NCI-H345 (cell line): ENCODE results near the gene GLE1.
A peak's percentile ranks its signal among the peaks of the same experiment; 100 is the strongest.

ENCODE experiments used
- DNase-seq: peaks from one replicate; lab custom pipeline; 2025; lab: John Stamatoyannopoulos, UW

The GLE1 gene, protein sequence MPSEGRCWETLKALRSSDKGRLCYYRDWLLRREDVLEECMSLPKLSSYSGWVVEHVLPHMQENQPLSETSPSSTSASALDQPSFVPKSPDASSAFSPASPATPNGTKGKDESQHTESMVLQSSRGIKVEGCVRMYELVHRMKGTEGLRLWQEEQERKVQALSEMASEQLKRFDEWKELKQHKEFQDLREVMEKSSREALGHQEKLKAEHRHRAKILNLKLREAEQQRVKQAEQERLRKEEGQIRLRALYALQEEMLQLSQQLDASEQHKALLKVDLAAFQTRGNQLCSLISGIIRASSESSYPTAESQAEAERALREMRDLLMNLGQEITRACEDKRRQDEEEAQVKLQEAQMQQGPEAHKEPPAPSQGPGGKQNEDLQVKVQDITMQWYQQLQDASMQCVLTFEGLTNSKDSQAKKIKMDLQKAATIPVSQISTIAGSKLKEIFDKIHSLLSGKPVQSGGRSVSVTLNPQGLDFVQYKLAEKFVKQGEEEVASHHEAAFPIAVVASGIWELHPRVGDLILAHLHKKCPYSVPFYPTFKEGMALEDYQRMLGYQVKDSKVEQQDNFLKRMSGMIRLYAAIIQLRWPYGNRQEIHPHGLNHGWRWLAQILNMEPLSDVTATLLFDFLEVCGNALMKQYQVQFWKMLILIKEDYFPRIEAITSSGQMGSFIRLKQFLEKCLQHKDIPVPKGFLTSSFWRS

DNA sequence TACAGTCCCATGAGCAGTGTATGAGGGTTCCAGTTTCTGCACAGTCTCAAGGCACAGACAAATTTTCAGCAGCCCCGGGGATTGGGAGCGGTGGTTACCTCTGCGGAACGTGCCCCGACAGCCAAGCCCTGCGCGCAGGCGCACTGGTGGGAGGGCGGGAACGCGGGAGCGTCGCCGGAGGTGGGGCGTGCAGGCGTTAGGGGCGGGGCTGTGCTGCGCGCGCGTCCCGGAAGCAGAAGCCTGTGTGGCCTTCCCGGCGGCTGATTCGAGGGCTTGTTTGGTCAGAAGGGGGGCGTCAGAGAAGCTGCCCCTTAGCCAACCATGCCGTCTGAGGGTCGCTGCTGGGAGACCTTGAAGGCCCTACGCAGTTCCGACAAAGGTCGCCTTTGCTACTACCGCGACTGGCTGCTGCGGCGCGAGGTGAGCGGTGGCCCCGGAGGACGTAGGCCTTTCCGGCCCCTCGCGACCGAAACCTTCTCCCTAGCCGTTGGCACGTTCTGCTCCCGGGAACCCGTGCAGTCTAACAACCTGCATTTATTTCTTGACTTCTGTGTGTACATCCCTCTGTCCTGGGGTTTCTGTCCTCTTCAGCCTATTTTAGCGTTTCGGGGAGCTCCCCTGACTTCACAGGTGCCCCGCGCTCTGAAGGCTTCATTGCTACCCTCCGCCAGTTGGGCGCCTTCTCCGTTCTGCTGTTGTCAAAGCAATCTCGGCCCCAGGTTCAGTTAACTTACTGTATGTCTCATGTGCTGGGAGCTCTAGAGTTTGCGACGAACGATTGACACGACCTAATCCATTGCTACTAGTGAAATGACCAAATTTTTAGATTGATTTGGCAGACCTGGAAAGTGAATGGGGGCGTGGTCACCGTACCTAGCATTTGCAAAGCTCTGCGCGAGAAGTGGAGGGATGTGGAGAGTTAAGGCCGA lies at the start of gene GLE1:
TSS of gene GLE1 (plus strand) at position 235 of the 929 bp plus-strand sequence. CDS start at position 322, 87 bp downstream.
- peak; percentile 94 for DNase-seq

DNA sequence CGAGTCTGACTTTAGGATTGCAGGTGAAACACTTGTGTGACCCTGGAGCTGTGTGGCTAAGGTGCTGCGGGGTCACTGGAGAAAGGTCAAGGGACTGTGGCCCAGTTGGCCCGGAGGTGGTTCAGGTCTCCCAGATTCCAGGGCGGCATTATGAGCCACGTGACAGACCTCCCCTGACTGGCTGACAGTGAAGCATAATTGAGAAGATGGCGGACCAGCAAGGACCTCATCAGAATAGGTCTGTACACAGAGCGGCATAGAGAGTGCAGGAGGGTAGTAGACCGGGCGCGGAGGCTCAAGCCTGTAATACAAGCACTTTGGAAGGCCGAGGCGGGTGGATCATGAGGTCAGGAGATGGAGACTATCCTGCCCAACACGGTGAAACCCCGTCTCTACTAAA lies 49.5 kb upstream of the GLE1 start:
- DNase-seq, result peak; percentile 53

DNA sequence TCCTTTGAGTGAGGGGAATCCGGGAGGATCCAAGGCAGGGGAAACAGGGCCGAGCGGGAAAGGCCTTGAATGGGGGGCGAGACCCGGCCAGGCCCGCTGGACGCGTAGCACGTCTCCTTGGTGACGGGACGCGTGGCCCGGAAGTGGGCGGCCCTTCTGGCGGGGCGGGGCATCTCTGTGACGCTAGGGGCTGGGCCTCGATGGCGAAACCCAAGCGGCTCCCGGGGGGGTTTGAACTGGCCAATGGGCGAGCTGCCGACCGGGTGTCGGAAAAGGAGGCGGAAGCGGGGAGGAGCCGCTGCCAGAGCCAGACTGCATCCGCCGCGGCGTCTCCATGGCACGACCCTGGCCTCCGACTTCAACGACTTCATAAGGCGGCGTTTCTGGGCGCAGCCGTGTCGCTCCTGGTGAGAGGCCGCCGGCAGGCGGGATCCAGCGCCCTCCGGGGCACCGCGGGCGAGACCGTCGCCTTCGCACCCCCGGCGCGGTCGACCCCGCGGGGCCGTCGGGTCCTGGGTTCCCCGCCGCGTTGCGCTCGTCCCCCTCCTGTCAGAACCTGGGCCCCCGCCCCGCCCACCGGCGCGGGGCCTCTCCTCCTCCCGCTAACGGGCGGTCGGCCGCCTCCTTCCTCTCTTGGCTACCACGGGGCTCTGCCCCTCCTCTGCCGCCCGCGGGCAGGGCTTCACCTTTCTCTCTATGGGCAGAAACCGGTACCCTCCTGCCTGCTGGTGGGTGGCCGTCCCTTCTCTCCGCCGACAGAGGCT lies 48.5 kb upstream of the GLE1 start, which contains the start of gene ODF2:
TSS of gene ODF2 (plus strand) at position 158 of the 764 bp plus-strand sequence. CDS start at position 244, 86 bp downstream.
- DNase-seq, result peak; percentile 99

DNA sequence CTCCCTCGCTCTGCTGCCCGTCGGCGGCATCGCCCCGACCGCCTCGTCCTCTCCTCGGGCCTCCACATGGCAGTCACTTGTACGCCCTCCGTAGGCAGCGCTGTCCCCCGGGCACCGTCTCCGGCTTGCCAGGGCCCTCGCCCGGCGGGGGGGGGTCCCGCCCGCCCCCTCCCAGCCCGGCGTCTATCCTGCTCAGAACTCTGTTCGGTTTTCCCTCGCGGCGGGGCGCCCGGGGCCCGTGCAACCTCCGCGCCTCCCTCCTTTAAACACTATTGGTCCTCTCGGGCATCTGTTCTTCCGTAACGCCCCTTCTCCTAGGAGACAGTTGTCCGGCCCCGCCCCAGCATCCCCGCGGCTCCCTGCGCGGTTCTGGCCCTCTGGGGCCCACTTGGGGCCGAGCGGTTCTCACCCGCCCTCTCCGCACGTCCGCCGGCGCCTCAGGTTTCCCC lies 47.9 kb upstream of the GLE1 start:
- peak; percentile 75 for DNase-seq

DNA sequence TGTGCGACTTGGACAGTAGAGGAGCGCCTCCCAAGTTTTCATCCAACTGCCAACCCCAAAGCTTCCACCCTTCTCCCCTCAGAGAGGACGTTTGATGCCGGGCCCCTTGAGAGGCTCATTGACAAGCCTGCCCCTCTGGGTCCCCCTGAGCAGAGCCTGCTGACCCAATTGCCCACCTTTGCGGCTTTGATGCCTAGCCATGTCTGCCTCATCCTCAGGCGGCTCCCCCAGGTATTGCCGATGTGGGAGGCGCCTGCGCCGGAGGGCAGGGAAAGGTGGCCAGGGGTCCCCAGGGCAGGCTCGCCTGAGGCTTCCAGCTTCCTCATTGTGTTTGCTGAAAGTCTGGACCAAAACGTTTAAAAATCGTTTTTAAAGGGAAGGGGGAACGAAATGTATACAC lies 47.3 kb upstream of the GLE1 start:
- DNase-seq, result no peak

DNA sequence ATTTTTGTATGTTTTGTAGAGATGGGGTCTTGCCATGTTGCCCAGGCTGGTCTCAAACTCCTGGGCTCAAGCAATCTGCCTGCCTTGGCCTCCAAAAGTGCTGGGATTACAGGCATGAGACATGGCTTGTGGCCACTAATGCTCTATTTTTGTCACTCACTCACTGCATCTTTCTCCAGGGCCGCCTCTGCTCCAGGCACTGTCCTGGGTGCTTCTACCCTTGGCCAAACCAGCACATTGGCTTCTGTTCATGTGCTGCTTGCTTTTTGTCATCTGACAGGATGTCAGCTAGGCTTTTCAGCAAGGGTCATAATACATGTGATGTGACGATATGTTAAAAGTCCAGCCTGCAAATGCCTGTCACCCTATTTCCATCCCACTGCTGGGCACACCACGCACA lies 45.5 kb upstream of the GLE1 start:
- DNase-seq, result no peak

DNA sequence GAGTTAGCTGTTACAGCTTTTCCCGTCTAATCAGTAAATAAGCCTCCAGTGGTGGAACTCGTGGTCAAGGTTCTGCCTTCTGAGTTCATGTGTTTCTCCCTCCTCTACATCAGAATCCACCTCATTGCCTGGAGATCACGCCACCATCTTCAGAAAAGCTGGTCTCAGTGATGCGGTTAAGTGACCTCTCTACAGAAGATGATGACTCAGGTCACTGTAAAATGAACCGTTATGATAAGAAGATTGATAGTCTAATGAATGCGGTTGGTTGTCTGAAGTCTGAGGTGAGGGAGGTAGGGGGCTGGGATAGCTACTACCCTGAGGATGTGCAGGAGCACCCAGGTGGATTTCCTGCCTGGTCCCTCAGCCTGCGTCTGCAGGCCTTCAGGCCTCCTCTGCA lies 35.4 kb upstream of the GLE1 start:
- no peak for DNase-seq

DNA sequence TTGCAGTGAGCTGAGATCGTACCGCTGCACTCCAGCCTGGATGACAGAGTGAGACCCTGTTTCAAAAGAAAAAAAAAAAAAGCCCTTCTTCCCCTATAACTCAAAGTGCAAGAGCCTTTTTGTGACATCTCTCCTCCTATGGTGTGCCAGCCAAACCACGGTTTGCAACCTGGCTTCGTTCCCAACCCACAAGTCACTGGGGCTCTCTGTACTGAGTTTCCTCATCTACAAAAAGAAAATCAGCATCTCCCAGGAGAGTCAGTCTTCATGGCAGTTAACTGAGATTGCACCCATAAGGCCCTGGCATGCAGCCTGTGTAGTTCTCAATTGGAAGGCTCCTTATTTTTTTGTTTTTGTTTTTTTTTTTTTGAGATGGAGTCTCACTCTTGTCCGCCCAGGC lies 34.0 kb upstream of the GLE1 start:
- DNase-seq, result no peak

DNA sequence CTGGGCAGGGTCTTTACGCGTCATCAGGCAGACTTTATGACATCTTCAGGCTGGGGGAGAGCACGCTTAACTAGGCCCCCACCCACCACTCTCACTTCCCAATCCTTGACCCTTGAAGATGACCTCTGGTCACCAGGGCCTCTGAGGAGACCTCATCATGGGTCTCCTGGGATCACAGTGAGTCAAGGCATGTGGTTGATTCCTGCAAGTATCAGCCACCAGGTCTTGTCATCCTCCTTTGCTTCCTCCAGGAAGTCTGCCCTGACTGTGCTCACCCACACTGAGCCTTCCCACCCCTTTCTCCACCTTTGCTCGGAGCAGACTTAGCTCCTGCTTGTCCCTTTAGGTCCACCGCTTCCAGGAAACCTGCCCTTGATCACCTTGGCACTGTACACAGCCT lies 31.4 kb upstream of the GLE1 start:
- no peak for DNase-seq

DNA sequence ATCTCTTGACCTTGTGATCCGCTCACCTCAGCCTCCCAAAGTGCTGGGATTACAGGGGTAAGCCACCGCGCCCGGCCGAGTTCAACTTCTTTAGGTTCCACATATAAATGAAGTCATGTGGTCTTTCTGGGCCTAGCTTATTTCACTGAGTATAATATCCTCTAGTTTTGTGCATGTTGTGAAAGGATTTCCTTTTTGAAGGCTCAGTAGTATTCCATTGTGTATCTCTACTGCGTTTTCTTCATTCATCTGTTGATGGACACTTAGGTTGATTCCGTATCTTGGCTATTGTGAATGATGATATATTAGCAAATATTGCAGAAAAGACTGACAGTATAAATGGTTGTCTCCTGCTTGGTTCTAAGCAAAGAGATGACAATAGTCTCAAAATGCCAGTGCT lies 28.7 kb upstream of the GLE1 start:
- no peak for DNase-seq

DNA sequence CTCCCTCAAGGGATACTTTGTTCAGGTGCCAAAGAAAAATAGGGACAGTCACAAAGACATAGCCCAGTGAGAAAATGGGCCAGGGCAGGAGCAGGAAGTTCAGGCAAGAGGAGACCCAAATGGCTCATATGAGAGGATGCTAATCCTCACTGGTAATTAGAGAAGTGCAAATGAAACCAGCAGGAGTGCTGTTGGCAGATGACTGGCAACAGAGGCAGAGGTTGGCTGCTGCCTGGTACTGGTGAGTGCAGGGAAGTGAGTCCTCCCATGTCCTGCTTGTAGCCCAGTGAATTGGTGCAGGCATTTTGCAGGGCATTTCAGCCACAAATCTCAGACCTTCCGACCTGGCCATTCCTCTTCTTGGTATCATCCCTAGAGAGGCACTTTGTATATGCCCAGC lies 25.3 kb upstream of the GLE1 start:
- no peak for DNase-seq

DNA sequence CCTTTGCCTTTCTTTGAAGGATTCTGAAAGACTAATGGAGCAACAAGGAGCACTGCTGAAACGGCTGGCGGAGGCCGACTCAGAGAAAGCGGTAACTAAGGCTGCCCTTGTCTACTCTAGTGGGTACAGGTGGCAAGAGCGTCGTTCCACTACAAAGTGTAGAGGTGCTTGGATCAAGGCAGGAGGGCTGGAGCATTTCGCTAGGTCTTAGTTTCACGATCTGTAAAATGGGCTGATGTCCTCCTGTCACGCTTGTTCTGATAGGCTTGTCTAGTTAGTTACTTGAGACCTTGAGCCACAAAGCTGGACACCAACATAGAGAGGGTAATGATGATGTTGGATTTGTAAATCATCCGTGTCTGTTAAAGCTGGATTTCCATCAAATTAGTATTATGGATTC lies 23.0 kb upstream of the GLE1 start:
- no peak for DNase-seq

DNA sequence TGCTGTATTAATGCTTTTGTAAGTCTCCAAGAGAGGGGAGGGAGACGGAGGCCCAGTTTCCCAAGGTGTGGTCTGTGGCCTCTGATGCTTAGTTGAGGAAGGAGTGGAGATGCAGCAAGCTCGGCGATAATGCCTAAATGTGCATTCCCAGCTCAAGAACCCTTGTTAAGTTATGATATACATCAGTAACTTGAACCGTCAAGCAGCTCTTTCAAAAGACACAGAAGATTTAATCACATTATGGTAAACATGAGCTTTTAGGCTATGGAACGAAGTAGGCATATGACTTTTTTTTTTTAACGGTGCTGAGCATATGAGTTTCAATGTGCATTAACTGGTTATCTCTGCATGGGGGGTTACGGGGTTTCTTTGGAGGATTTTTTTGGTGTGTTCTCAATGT lies 22.3 kb upstream of the GLE1 start:
- DNase-seq, result no peak

DNA sequence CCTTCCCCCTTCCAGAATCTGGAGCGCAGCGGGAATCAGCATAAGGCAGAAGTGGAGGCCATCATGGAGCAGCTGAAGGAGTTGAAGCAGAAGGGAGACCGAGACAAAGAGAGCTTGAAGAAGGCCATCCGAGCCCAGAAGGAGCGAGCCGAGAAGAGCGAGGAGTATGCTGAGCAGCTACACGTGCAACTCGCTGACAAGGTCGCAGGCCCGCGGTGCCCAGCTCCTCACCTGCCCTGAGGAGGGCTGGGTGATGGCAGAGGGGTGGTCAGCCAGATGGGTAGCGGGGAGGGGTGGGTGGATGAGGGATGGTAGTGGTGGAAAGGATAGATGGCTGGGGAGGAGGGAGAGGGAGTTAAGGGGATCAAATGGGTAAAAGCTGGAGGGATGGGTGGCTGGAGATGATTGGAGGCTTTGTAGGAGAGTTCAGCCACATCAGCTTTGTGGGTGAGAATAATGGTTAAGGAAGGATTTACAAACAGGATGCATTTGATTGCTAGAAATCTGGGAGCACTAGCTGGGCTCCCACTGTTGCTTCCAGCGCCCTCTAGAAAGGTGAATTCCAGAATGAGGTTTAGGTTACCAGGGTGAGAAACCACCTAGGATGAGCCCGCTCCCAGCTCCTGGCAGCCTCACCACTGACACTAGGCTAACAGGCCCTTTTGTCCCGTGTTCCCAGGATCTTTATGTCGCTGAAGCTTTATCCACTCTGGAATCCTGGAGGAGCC lies 19.7 kb upstream of the GLE1 start:
- DNase-seq, result no peak

DNA sequence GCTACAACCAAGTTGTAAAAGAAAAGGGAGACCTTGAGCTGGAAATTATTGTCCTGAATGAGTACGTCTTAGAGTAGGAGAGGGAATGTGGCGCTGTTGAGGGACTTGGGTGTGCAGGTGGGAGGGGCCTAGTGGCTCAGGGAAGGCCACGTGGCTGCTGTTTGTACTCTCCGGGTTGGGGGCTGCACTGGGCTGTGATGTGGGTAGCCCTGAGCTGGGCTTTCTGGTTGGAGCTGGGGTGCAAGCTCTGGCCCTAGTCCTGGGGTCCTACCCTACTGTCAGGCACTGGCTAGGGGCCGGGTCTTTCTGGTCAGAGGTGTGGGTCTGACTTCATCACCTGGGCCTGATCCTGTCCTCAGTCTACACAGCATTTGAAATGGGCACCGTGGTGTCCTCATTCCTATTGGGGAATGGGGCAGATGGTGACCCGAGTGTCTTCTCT lies 19.1 kb upstream of the GLE1 start:
- DNase-seq, result no peak

DNA sequence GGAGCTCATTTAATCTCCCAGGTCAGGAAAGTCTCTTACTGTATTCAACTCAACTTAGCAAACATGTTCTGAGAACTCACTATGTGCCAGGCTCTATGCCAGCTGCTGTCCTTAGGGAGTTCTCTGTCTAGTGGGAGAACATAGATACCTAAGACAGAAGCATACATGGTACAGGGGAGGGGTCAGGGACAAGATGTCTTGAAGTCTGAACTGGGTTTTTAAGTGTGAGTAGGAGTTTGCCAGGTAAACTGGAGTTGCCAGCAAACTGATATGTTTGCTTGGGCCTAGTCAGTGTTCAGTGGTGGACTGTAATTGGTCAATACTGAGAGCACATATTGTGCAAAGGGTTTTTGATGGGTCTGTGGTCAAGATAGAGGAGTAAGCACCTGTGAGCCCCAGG lies 18.3 kb upstream of the GLE1 start:
- no peak for DNase-seq

DNA sequence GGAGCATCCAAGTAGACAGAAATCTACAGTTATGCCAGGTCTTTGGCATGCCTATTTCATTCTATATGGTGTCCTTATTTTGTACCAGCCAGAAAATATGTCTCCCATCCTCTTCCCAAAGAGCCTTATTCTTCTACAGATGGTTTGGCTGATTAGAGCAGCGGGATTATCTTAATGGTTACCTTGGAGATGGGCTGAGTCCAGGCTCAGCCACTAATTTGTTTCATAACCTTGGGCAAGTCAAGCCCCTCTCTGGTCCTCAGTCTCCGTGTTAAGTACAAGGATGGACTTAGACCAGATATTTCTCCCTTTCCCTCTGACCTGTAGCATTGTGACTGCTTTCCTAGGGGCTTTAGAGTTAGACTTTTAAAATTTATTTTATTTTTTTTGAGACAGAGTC lies 11.1 kb upstream of the GLE1 start:
- no peak for DNase-seq

DNA sequence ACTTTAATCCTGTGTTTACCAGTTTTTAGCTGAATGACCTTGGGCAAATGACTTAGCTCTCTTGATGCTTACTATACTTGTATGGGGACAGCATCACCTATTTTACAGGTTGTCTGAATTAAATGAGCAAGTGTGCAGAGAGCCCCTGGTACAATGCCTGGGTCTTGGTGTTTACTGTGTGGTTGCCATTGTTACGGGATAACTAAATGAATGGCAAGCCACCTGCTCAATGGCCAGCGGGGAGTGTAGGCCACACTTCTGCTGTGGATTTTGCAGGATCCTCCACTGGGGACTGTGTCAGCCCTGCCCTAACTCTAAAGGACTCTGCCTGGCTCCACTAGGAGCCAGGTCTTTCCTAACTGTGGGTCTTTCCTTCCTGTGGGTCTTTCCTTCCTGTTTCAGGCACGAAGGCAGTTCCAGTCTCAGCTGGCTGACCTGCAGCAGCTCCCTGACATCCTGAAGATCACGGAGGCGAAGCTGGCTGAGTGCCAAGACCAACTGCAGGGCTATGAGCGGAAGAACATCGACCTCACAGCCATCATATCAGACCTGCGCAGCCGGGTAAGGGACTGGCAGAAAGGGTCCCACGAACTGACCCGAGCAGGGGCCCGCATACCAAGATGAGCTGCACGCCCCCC lies 10.3 kb upstream of the GLE1 start:
- DNase-seq, result peak; percentile 62

DNA sequence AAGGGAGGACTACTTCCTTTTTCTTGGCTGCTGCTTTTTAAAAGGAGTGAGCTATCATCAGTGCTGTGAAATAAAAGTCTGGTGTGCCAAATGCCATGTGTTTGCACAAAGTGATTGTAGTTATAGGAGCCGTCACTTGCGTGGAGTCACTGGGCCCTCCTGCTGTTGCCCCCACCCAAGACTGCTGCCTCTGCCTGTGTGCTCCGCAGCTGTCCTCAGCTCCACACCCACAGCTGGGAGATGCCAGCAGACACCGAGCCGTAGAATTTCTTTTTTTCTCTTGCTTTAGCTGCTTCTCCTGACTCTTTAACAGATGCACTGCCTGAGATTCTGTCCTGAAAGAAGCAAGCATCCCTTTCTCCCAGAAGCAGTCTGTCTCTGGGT lies 9.8 kb upstream of the GLE1 start:
- no peak for DNase-seq

DNA sequence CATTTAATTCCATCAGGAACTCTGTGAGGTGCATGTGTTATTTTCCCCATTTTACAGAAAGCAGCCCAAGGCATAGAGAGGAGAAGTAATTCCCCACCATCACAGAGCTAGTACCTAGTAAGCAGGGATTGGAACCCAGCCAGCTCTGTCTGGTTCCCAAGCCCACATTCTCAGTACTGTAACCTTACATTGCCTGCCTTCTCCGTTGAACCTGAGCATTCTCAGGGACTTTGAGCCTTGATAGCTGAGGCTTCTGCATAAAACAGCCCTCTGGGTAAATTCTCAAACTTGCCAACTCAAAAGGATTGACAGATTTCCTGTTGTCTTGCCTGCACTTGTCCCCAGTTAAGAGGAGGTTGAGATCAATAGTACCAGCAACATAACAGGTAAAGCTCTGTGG lies 9.2 kb upstream of the GLE1 start:
- no peak for DNase-seq
